HEK293T (cell line): ENCODE data around the gene VIPR2.
"Not testable (repeated sequence)": the region's sequence is repeated elsewhere in the genome, so short reads cannot be mapped to it uniquely, and the experiment has no call there.

ENCODE experiments used
- CTCF ChIA-PET: fragments of 350-600 bp; formaldehyde crosslinking; extraction: SDS; loops from one replicate; lab custom pipeline; 2021; ENCODE audit warnings: antibody characterized with exemption, inconsistent platforms; lab: Yijun Ruan, JAX
- POLR2A ChIA-PET: fragments of 350-600 bp; formaldehyde crosslinking; extraction: SDS; loops from one replicate; lab custom pipeline; 2020; ENCODE audit warnings: antibody characterized with exemption, inconsistent platforms; lab: Yijun Ruan, JAX
- DNase-seq: peaks from one replicate; pipeline ENCODE4 v3.0.0; 2012; ENCODE audit warnings: mixed read lengths; ENCODE audit errors: extremely low spot score
- ARNT ChIP-seq: fragments of 450-650 bp; IDR thresholded peaks from 2 replicates; pipeline ENCODE4 v1.6.1; 2017; ENCODE audit warnings: mild to moderate bottlenecking
- BHLHE40 ChIP-seq: fragments of 450-650 bp; IDR thresholded peaks from 2 replicates; pipeline ENCODE4 v1.6.1; 2016; ENCODE audit warnings: mild to moderate bottlenecking, moderate library complexity, borderline replicate concordance
- CTBP1 ChIP-seq: fragments of 450-650 bp; IDR thresholded peaks from 2 replicates; pipeline ENCODE4 v1.6.1; 2016; ENCODE audit warnings: borderline replicate concordance
- ELF4 ChIP-seq: fragments of 450-650 bp; IDR thresholded peaks from 2 replicates; pipeline ENCODE4 v1.6.1; 2017; ENCODE audit warnings: antibody characterized with exemption
- FOXA1 ChIP-seq: fragments of 450-650 bp; IDR thresholded peaks from 2 replicates; pipeline ENCODE4 v1.6.1; 2016; ENCODE audit warnings: mild to moderate bottlenecking
- FOXK2 ChIP-seq: fragments of 450-650 bp; IDR thresholded peaks from 2 replicates; pipeline ENCODE4 v1.6.1; 2016; ENCODE audit warnings: mild to moderate bottlenecking
- FOXM1 ChIP-seq: fragments of 450-650 bp; IDR thresholded peaks from 2 replicates; pipeline ENCODE4 v1.6.1; 2017; ENCODE audit warnings: mild to moderate bottlenecking, borderline replicate concordance
- HDGF ChIP-seq: fragments of 450-650 bp; IDR thresholded peaks from 2 replicates; pipeline ENCODE4 v1.6.1; 2017; ENCODE audit warnings: antibody characterized with exemption, borderline replicate concordance
- L3MBTL2 ChIP-seq: fragments of 450-650 bp; conservative IDR thresholded peaks from 2 replicates; pipeline ENCODE4 v1.6.1; 2016; ENCODE audit warnings: mild to moderate bottlenecking
- LEF1 ChIP-seq: fragments of 450-650 bp; IDR thresholded peaks from 2 replicates; pipeline ENCODE4 v1.6.1; 2017; ENCODE audit warnings: mild to moderate bottlenecking, borderline replicate concordance
- NFRKB ChIP-seq: fragments of 450-650 bp; IDR thresholded peaks from 2 replicates; pipeline ENCODE4 v1.6.1; 2016; ENCODE audit warnings: mild to moderate bottlenecking, moderate library complexity
- PKNOX1 ChIP-seq: fragments of 450-650 bp; IDR thresholded peaks from 2 replicates; pipeline ENCODE4 v1.6.1; 2016
- SP1 ChIP-seq: fragments of 450-650 bp; IDR thresholded peaks from 2 replicates; pipeline ENCODE4 v1.6.1; 2017
- SUZ12 ChIP-seq: fragments of 450-650 bp; IDR thresholded peaks from 2 replicates; pipeline ENCODE4 v1.6.1; 2016; ENCODE audit warnings: mild to moderate bottlenecking
- TARDBP ChIP-seq: fragments of 450-650 bp; IDR thresholded peaks from 2 replicates; pipeline ENCODE4 v1.6.1; 2016
- ZNF384 ChIP-seq: fragments of 450-650 bp; IDR thresholded peaks from 2 replicates; pipeline ENCODE4 v1.6.1; 2016

VIPR2 gene

GRCh38 chr7:158988302-158988862 lies 156.3 kb downstream of the VIPR2 start:
- TF ChIP-seq CTBP1 (no peak), TARDBP (no peak), ELF4 (no peak), FOXM1 (no peak), FOXA1 (no peak), SP1 (no peak), ARNT (no peak), NFRKB (no peak), L3MBTL2 (no peak), FOXK2 (no peak), BHLHE40 (no peak)
- POLR2A ChIA-PET, result no interaction called here
- no peak for DNase-seq
- CTCF ChIA-PET, result no interaction called here

- POLR2A ChIA-PET, result no interaction called here
- TF ChIP-seq ARNT (no peak), ZNF384 (no peak), L3MBTL2 (no peak), NFRKB (no peak)
- CTCF ChIA-PET, result no interaction called here
- no peak for DNase-seq
Measured at GRCh38 chr7:158987691-158988090, 157.0 kb downstream of the VIPR2 start.

- TF ChIP-seq SP1 (no peak), FOXM1 (no peak), CTBP1 (no peak), L3MBTL2 (no peak), SUZ12 (no peak), ARNT (no peak), ELF4 (no peak), HDGF (no peak), NFRKB (no peak), ZNF384 (no peak)
- DNase-seq, result no peak
- ChIA-PET POLR2A (no interaction called here), CTCF (interaction anchor here (0.9 kb wide), 1 partner anchor 8 kb away, joined by 3 read pairs; no protein-coding TSS in a partner anchor)
Measured at GRCh38 chr7:158985583-158985982, 159.1 kb downstream of the VIPR2 start.

- DNase-seq, CTCF ChIA-PET, POLR2A ChIA-PET: not testable (repeated sequence)
Measured at GRCh38 chr7:158984007-158984406, 160.7 kb downstream of the VIPR2 start.

- DNase-seq, CTCF ChIA-PET, POLR2A ChIA-PET: not testable (repeated sequence)
Measured at GRCh38 chr7:158982080-158982479, 162.6 kb downstream of the VIPR2 start.

GRCh38 chr7:158979635-158980351 lies 164.9 kb downstream of the VIPR2 start:
- CTCF ChIA-PET, result no interaction called here
- no peak for DNase-seq
- TF ChIP-seq L3MBTL2 (no peak), FOXK2 (no peak), ZNF384 (no peak), FOXM1 (no peak), BHLHE40 (no peak), TARDBP (no peak), ARNT (no peak), FOXA1 (no peak), CTBP1 (no peak)
- POLR2A ChIA-PET, result no interaction called here

- TF ChIP-seq ELF4, result no peak
- TF ChIP-seq PKNOX1, result no peak
- no peak for TF ChIP-seq L3MBTL2
- no peak for TF ChIP-seq HDGF
- TF ChIP-seq BHLHE40, result no peak
- no peak for TF ChIP-seq ARNT
- TF ChIP-seq LEF1, result no peak
- no peak for TF ChIP-seq FOXK2
- TF ChIP-seq NFRKB, result no peak
- TF ChIP-seq SUZ12, result no peak
- no peak for TF ChIP-seq TARDBP
- POLR2A ChIA-PET, result no interaction called here
- CTCF ChIA-PET, result no interaction called here
- DNase-seq, result no peak
Measured at GRCh38 chr7:158979023-158979529, 165.6 kb downstream of the VIPR2 start.
